ENCODE data around the gene ZNF532.

The ZNF532 gene

GRCh38 chr18:58989184-58989759 is 124.6 kb downstream of the ZNF532 start:
- Histone ChIP-seq H3K79me2 (ENCODE audit: control insufficient read depth, insufficient read depth, low read length, poor library complexity) (no peaks in the 10 kb centered on the region), H2AFZ (ENCODE audit: insufficient read depth, low read length, poor library complexity) (no peak overlapping the region), H3K79me1 (ENCODE audit: low read length) (no peaks in the 10 kb centered on the region), H3K4me3 (ENCODE audit: low read depth, low read length) (no peak overlapping the region), H3K27me3 (ENCODE audit: insufficient read depth, low read length) (no peaks in the 10 kb centered on the region), H2AK5ac (ENCODE audit: low read length) (no peak overlapping the region), H3K14ac (ENCODE audit: low read length) (no peak overlapping the region), H3K18ac (ENCODE audit: low read length) (no peak overlapping the region), H3K4me1 (ENCODE audit: control insufficient read depth in 1 of 2, insufficient read depth in 2 of 2, low read length in 2 of 2) (no peaks in the 10 kb centered on the region), H2BK120ac (ENCODE audit: insufficient read depth, low read length, poor library complexity) (no peak overlapping the region), H4K12ac (ENCODE audit: low read depth, low read length) (no peak overlapping the region), H3K4ac (ENCODE audit: low read depth, low read length) (no peak overlapping the region), H2BK5ac (ENCODE audit: low read depth, low read length, poor library complexity) (no peak overlapping the region), H3K4me2 (ENCODE audit: low read length) (no peak overlapping the region), H3K23ac (ENCODE audit: low read length) (no peak overlapping the region), H3K27ac (ENCODE audit: low read depth, low read length) (no peak overlapping the region), H3K9me3 (ENCODE audit: insufficient read depth, low read depth, low read length) (no peaks in the 10 kb centered on the region), H3K36me3 (ENCODE audit: control insufficient read depth in 1 of 2, insufficient read depth in 2 of 2, low read length in 2 of 2) (no peaks in the 10 kb centered on the region), H2BK12ac (ENCODE audit: low read length) (no peak overlapping the region), H3K9ac (ENCODE audit: low read length) (no peak overlapping the region), H4K8ac (ENCODE audit: low read depth, low read length) (no peak overlapping the region), H4K91ac (ENCODE audit: low read depth, low read length) (no peak overlapping the region)
- no CpG with 5 or more reads among the region's 2 CpGs for WGBS (ENCODE audit: extremely low coverage, insufficient coverage, insufficient read length)
- no peak for DNase-seq

GRCh38 chr18:58990720-58991119 is 126.0 kb downstream of the ZNF532 start:
- Histone ChIP-seq H4K12ac (ENCODE audit: low read depth, low read length) (no peak overlapping the region), H2AK5ac (ENCODE audit: low read length) (no peak overlapping the region), H3K79me2 (ENCODE audit: control insufficient read depth, insufficient read depth, low read length, poor library complexity) (no peaks in the 10 kb centered on the region), H3K23ac (ENCODE audit: low read length) (no peak overlapping the region), H3K4me1 (ENCODE audit: control insufficient read depth in 1 of 2, insufficient read depth in 2 of 2, low read length in 2 of 2) (no peaks in the 10 kb centered on the region), H4K91ac (ENCODE audit: low read depth, low read length) (no peak overlapping the region), H3K79me1 (ENCODE audit: low read length) (no peaks in the 10 kb centered on the region), H3K18ac (ENCODE audit: low read length) (no peak overlapping the region), H3K4me3 (ENCODE audit: low read depth, low read length) (no peak overlapping the region), H2BK120ac (ENCODE audit: insufficient read depth, low read length, poor library complexity) (no peak overlapping the region), H3K9ac (ENCODE audit: low read length) (no peak overlapping the region), H3K4ac (ENCODE audit: low read depth, low read length) (no peak overlapping the region), H4K8ac (ENCODE audit: low read depth, low read length) (no peak overlapping the region), H3K9me3 (ENCODE audit: insufficient read depth, low read depth, low read length) (no peaks in the 10 kb centered on the region), H3K4me2 (ENCODE audit: low read length) (no peak overlapping the region), H3K27ac (ENCODE audit: low read depth, low read length) (no peak overlapping the region), H2AFZ (ENCODE audit: insufficient read depth, low read length, poor library complexity) (no peak overlapping the region), H2BK12ac (ENCODE audit: low read length) (no peak overlapping the region), H3K27me3 (ENCODE audit: insufficient read depth, low read length) (no peaks in the 10 kb centered on the region), H3K36me3 (ENCODE audit: control insufficient read depth in 1 of 2, insufficient read depth in 2 of 2, low read length in 2 of 2) (no peaks in the 10 kb centered on the region), H2BK5ac (ENCODE audit: low read depth, low read length, poor library complexity) (no peak overlapping the region), H3K14ac (ENCODE audit: low read length) (no peak overlapping the region)
- WGBS (ENCODE audit: extremely low coverage, insufficient coverage, insufficient read length): no CpG with 5 or more reads among the region's 6 CpGs
- DNase-seq: no peak

GRCh38 chr18:58991167-58991798 is 126.6 kb downstream of the ZNF532 start:
- Histone ChIP-seq H3K9me3 (ENCODE audit: insufficient read depth, low read depth, low read length) (no peaks in the 10 kb centered on the region), H3K36me3 (ENCODE audit: control insufficient read depth in 1 of 2, insufficient read depth in 2 of 2, low read length in 2 of 2) (no peaks in the 10 kb centered on the region), H3K14ac (ENCODE audit: low read length) (no peak overlapping the region), H3K79me1 (ENCODE audit: low read length) (no peaks in the 10 kb centered on the region), H2BK12ac (ENCODE audit: low read length) (no peak overlapping the region), H3K4me2 (ENCODE audit: low read length) (no peak overlapping the region), H2BK120ac (ENCODE audit: insufficient read depth, low read length, poor library complexity) (no peak overlapping the region), H4K12ac (ENCODE audit: low read depth, low read length) (no peak overlapping the region), H4K91ac (ENCODE audit: low read depth, low read length) (no peak overlapping the region), H2AK5ac (ENCODE audit: low read length) (no peak overlapping the region), H3K23ac (ENCODE audit: low read length) (no peak overlapping the region), H3K27me3 (ENCODE audit: insufficient read depth, low read length) (no peaks in the 10 kb centered on the region), H3K4me3 (ENCODE audit: low read depth, low read length) (no peak overlapping the region), H4K8ac (ENCODE audit: low read depth, low read length) (no peak overlapping the region), H3K9ac (ENCODE audit: low read length) (no peak overlapping the region), H3K4ac (ENCODE audit: low read depth, low read length) (no peak overlapping the region), H2AFZ (ENCODE audit: insufficient read depth, low read length, poor library complexity) (no peak overlapping the region), H3K4me1 (ENCODE audit: control insufficient read depth in 1 of 2, insufficient read depth in 2 of 2, low read length in 2 of 2) (no peaks in the 10 kb centered on the region), H3K18ac (ENCODE audit: low read length) (no peak overlapping the region), H2BK5ac (ENCODE audit: low read depth, low read length, poor library complexity) (no peak overlapping the region), H3K79me2 (ENCODE audit: control insufficient read depth, insufficient read depth, low read length, poor library complexity) (no peaks in the 10 kb centered on the region), H3K27ac (ENCODE audit: low read depth, low read length) (no peak overlapping the region)
- DNase-seq: no peak
- no CpG with 5 or more reads among the region's 7 CpGs for WGBS (ENCODE audit: extremely low coverage, insufficient coverage, insufficient read length)

- Histone ChIP-seq H3K27me3 (ENCODE audit: insufficient read depth, low read length) (no peaks in the 10 kb centered on the region), H3K79me2 (ENCODE audit: control insufficient read depth, insufficient read depth, low read length, poor library complexity) (no peaks in the 10 kb centered on the region), H3K36me3 (ENCODE audit: control insufficient read depth in 1 of 2, insufficient read depth in 2 of 2, low read length in 2 of 2) (no peaks in the 10 kb centered on the region), H2BK12ac (ENCODE audit: low read length) (no peak overlapping the region), H2AK5ac (ENCODE audit: low read length) (no peak overlapping the region), H3K14ac (ENCODE audit: low read length) (no peak overlapping the region), H4K91ac (ENCODE audit: low read depth, low read length) (no peak overlapping the region), H3K4ac (ENCODE audit: low read depth, low read length) (no peak overlapping the region), H4K12ac (ENCODE audit: low read depth, low read length) (no peak overlapping the region), H2BK5ac (ENCODE audit: low read depth, low read length, poor library complexity) (no peak overlapping the region), H4K8ac (ENCODE audit: low read depth, low read length) (no peak overlapping the region), H3K9me3 (ENCODE audit: insufficient read depth, low read depth, low read length) (no peaks in the 10 kb centered on the region), H3K9ac (ENCODE audit: low read length) (no peak overlapping the region), H3K18ac (ENCODE audit: low read length) (no peak overlapping the region), H3K4me2 (ENCODE audit: low read length) (no peak overlapping the region), H3K4me3 (ENCODE audit: low read depth, low read length) (no peak overlapping the region), H2AFZ (ENCODE audit: insufficient read depth, low read length, poor library complexity) (no peak overlapping the region), H3K27ac (ENCODE audit: low read depth, low read length) (no peak overlapping the region), H3K4me1 (ENCODE audit: control insufficient read depth in 1 of 2, insufficient read depth in 2 of 2, low read length in 2 of 2) (no peaks in the 10 kb centered on the region), H2BK120ac (ENCODE audit: insufficient read depth, low read length, poor library complexity) (no peak overlapping the region), H3K23ac (ENCODE audit: low read length) (no peak overlapping the region), H3K79me1 (ENCODE audit: low read length) (no peaks in the 10 kb centered on the region)
- WGBS (ENCODE audit: extremely low coverage, insufficient coverage, insufficient read length): 100% methylated on average over 1 of the region's 16 CpGs
- no peak for DNase-seq
Observed at GRCh38 chr18:58992301-58993231, 127.9 kb downstream of the ZNF532 start.
